IPS DF 4.7 (cell line): ENCODE results near the gene TTLL11.

Source experiments
- DNase-seq: peaks from one replicate; pipeline ENCODE4 v3.0.0-alpha.2; 2013; ENCODE audit warnings: low spot score; ENCODE audit errors: extremely low read depth

The TTLL11 gene

GRCh38 chr9:122051351-122052321, 41.5 kb downstream of the TTLL11 start:
- DNase-seq, result no peak

- no peak for DNase-seq
These were observed 42.9 kb downstream of the TTLL11 start for GRCh38 chr9:122050167-122050566.

GRCh38 chr9:122042056-122042455, 51.1 kb downstream of the TTLL11 start:
- DNase-seq, result no peak

- DNase-seq, result no peak
These were observed 52.4 kb downstream of the TTLL11 start for GRCh38 chr9:122040561-122041242.

GRCh38 chr9:122039234-122039633, 53.9 kb downstream of the TTLL11 start:
- DNase-seq, result no peak

- no peak for DNase-seq
These were observed 56.1 kb downstream of the TTLL11 start for GRCh38 chr9:122036988-122037387.

GRCh38 chr9:122036408-122036807, 56.7 kb downstream of the TTLL11 start:
- no peak for DNase-seq

- DNase-seq, result no peak
These were observed 59.2 kb downstream of the TTLL11 start for GRCh38 chr9:122033775-122034373.

- no peak for DNase-seq
These were observed 60.8 kb downstream of the TTLL11 start for GRCh38 chr9:122032346-122032745.

GRCh38 chr9:122031776-122032175, 61.3 kb downstream of the TTLL11 start:
- no peak for DNase-seq

- DNase-seq, result no peak
These were observed 62.0 kb downstream of the TTLL11 start for GRCh38 chr9:122031157-122031556.

GRCh38 chr9:122030357-122030756, 62.8 kb downstream of the TTLL11 start:
- no peak for DNase-seq

GRCh38 chr9:122029898-122030297, 63.2 kb downstream of the TTLL11 start:
- DNase-seq, result no peak

- no peak for DNase-seq
These were observed 65.0 kb downstream of the TTLL11 start for GRCh38 chr9:122028089-122028488.

- DNase-seq, result no peak
These were observed 72.7 kb downstream of the TTLL11 start for GRCh38 chr9:122020398-122020797.

GRCh38 chr9:122016744-122017143, 76.4 kb downstream of the TTLL11 start:
- no peak for DNase-seq

- DNase-seq, result no peak
These were observed 76.8 kb downstream of the TTLL11 start for GRCh38 chr9:122016309-122016708.

- no peak for DNase-seq
These were observed 77.8 kb downstream of the TTLL11 start for GRCh38 chr9:122015170-122015821.

GRCh38 chr9:122011818-122012498, 81.2 kb downstream of the TTLL11 start:
- DNase-seq, result no peak

- no peak for DNase-seq
These were observed 84.5 kb downstream of the TTLL11 start for GRCh38 chr9:122008559-122008958.

GRCh38 chr9:122007837-122008236, 85.3 kb downstream of the TTLL11 start:
- no peak for DNase-seq
